Spleen (tissue), 11 donors: ENCODE data around the gene PLEKHM3. TPM values are rescaled to one million over a fixed set of nuclear protein-coding genes. Genes with fewer than 3 reads are reported as not detected.

Experiments used
- DNase-seq: peaks from one replicate; pipeline ENCODE4 v3.0.0-alpha.2; 2020
- H3K27ac ChIP-seq, 8 donors: fragments of 200-600 bp; sonication (generic) in 7 of 8; 1 replicate in 4 of 8; 2 replicates in 4 of 8; pipeline versions ENCODE4 v1.5.0 to v1.8.0; 2016 to 2021; ENCODE audit warnings: inconsistent platforms in 4 of 8, mild to moderate bottlenecking in 4 of 8, moderate library complexity in 1 of 8
- H3K27me3 ChIP-seq, 7 donors: fragments of 200-600 bp; sonication (generic) in 6 of 7; replicated peaks in 1 of 7; 1 replicate in 4 of 7; 2 replicates in 3 of 7; pipeline versions ENCODE4 v1.5.0 to v1.8.0; 2016 to 2021; ENCODE audit warnings: inconsistent platforms in 3 of 7, mild to moderate bottlenecking in 1 of 7
- H3K36me3 ChIP-seq, 6 donors: fragments of 200-600 bp; sonication (generic) in 5 of 6; 1 replicate in 4 of 6; 2 replicates in 2 of 6; pipeline versions ENCODE4 v1.5.0 to v1.8.0; 2016 to 2021; ENCODE audit warnings: inconsistent platforms in 2 of 6
- H3K4me1 ChIP-seq, 6 donors: fragments of 200-600 bp; sonication (generic) in 5 of 6; 1 replicate in 3 of 6; 2 replicates in 3 of 6; pipeline versions ENCODE4 v1.5.0 to v1.8.0; 2016 to 2021; ENCODE audit warnings: inconsistent platforms in 3 of 6
- H3K4me3 ChIP-seq, 8 donors: fragments of 200-600 bp; sonication (generic) in 7 of 8; 1 replicate in 4 of 8; 2 replicates in 4 of 8; pipeline versions ENCODE4 v1.5.0 to v1.8.0; 2016 to 2021; ENCODE audit warnings: inconsistent platforms in 4 of 8, mild to moderate bottlenecking in 4 of 8, moderate library complexity in 2 of 8
- H3K9me3 ChIP-seq, 8 donors: fragments of 200-600 bp; sonication (generic) in 7 of 8; 1 replicate in 4 of 8; 2 replicates in 4 of 8; pipeline versions ENCODE4 v1.5.0 to v1.8.0; 2016 to 2021; ENCODE audit warnings: inconsistent platforms in 4 of 8
- CTCF ChIP-seq, 11 experiments: fragments of 200-600 bp in 7 of 11; fragments of 450-650 bp in 4 of 11; sonication (generic) in 4 of 11; IDR thresholded peaks in 8 of 11; conservative IDR thresholded peaks in 3 of 11; 1 replicate in 7 of 11; 2 replicates in 4 of 11; pipeline versions ENCODE4 v1.4.0 to v1.8.0; 2016 to 2021; ENCODE audit warnings: antibody characterized with exemption in 11 of 11, inconsistent platforms in 4 of 11, mild to moderate bottlenecking in 1 of 11
- POLR2A ChIP-seq, 3 donors: fragments of 450-650 bp; IDR thresholded peaks; one replicate each; pipeline ENCODE4 v1.5.1; 2017; ENCODE audit warnings: antibody characterized with exemption in 3 of 3, mild to moderate bottlenecking in 1 of 3
- POLR2AphosphoS5 ChIP-seq, 3 donors: sonication (generic); formaldehyde crosslinking; IDR thresholded peaks; one replicate each; pipeline ENCODE4 v1.5.1; 2017; ENCODE audit warnings: antibody characterized with exemption in 3 of 3
- WGBS, 5 donors: extraction: QIAGEN DNeasy Blood & Tissue Kit in 3 of 5; methylation state at CpG; one replicate each; pipeline versions ENCODE4 v1.1.5 to v1.1.7; 2013 to 2018; 5-methylcytosine and 5-hydroxymethylcytosine counted together
- intact Hi-C: fragments of 100-400 bp; cut with DNase I; formaldehyde crosslinking; loops from one replicate; pipeline ENCODE4 v1.15.0; 2023; ENCODE audit warnings: low total_unique reads
- polyA plus RNA-seq, 3 donors: library from polyadenylated mRNA; stranded (reverse); fragments of 200-250 nt; gene quantifications; one replicate each; pipeline ENCODE4 v1.2.1, GENCODE V29; 2013
- total RNA-seq, 7 donors: library from RNA; depleted of rRNA in 3 of 7; stranded (reverse); fragments of >200 nt in 3 of 7; fragmentation: NEBNext Ultra II Directional in 4 of 7; extraction: Animal tissue kit (Norgen Biotek cat#: 25700) in 4 of 7; gene quantifications; one replicate each; pipeline versions ENCODE4 v1.1.0 to v1.2.1, GENCODE V29; 2016 to 2021
- donor health status: healthy with polysubstance abuse.
- donor health status: DM: no; HTN: no; CAD: no; lungs with moderate emphysema.
- donor health status: DM: no; HTN: no; CAD: no.
- donor health status: Bipolar disorder and iron deficiency.
- donor health status: healthy.
- donor health status: DM: no; HTN: no; CAD: no.
- donor health status: DM: yes; HTN: yes; CAD: no.

The PLEKHM3 gene
- total and polyA plus RNA-seq, 10 donors = 2.4 to 24.3 (median 18.3) TPM

- no peak overlapping the region for H3K4me3 ChIP-seq
- no peaks in the 10 kb centered on the region for H3K27me3 ChIP-seq
- intact Hi-C loops = no loop called here
- no peak for TF ChIP-seq CTCF (IDR thresholded peaks at IDR 0.05 in 8 of 11, conservative IDR thresholded peaks at IDR 0.05 in 3 of 11)
- peaks cover 0 to 16% (median 7%) of the 10 kb centered on the region in 6 donors for H3K4me1 ChIP-seq
- WGBS, 5 donors = 54 to 89% (median 69%) methylated on average over 3 of the region's 3 CpGs
- H3K27ac ChIP-seq = no peak overlapping the region
- no peak for DNase-seq
- H3K9me3 ChIP-seq = no peaks in the 10 kb centered on the region
- H3K36me3 ChIP-seq = no peaks in the 10 kb centered on the region
Measured at GRCh38 chr2:207815254-207815653, 210.1 kb downstream of the PLEKHM3 start.

- no peak for TF ChIP-seq POLR2A (IDR thresholded peaks at IDR 0.05)
- TF ChIP-seq POLR2AphosphoS5 (IDR thresholded peaks at IDR 0.05) = no peak
- TF ChIP-seq CTCF (IDR thresholded peaks at IDR 0.05 in 8 of 11, conservative IDR thresholded peaks at IDR 0.05 in 3 of 11) = no peak
- Histone ChIP-seq H3K4me1 (peaks cover 0 to 16% (median 9%) of the 10 kb centered on the region in 6 donors), H3K9me3 (no peaks in the 10 kb centered on the region), H3K36me3 (no peaks in the 10 kb centered on the region), H3K4me3 (no peak overlapping the region), H3K27me3 (no peaks in the 10 kb centered on the region), H3K27ac (no peak overlapping the region)
- 78 to 96% (median 91%) methylated on average over 6 of the region's 6 CpGs for WGBS, 5 donors
- DNase-seq = no peak
- intact Hi-C loops = no loop called here
Measured at GRCh38 chr2:207813942-207814341, 211.4 kb downstream of the PLEKHM3 start.

- Histone ChIP-seq H3K27me3 (no peaks in the 10 kb centered on the region), H3K27ac (no peak overlapping the region), H3K4me1 (peaks cover 0 to 16% (median 9%) of the 10 kb centered on the region in 6 donors), H3K36me3 (no peaks in the 10 kb centered on the region), H3K9me3 (no peaks in the 10 kb centered on the region), H3K4me3 (no peak overlapping the region)
- WGBS, 5 donors = 73 to 86% (median 76%) methylated on average over 15 of the region's 15 CpGs
- TF ChIP-seq POLR2AphosphoS5 (IDR thresholded peaks at IDR 0.05) = no peak
- no peak for TF ChIP-seq CTCF (IDR thresholded peaks at IDR 0.05 in 8 of 11, conservative IDR thresholded peaks at IDR 0.05 in 3 of 11)
- TF ChIP-seq POLR2A (IDR thresholded peaks at IDR 0.05) = no peak
- intact Hi-C loops = no loop called here
- no peak for DNase-seq
Measured at GRCh38 chr2:207813221-207813916, 212.0 kb downstream of the PLEKHM3 start.

GRCh38 chr2:207812726-207813080 lies 212.6 kb downstream of the PLEKHM3 start:
- 83 to 97% (median 89%) methylated on average over 3 of the region's 3 CpGs for WGBS, 5 donors
- no peak for DNase-seq
- Histone ChIP-seq H3K9me3 (no peaks in the 10 kb centered on the region), H3K4me1 (peaks cover 0 to 16% (median 9%) of the 10 kb centered on the region in 6 donors), H3K27ac (no peak overlapping the region), H3K27me3 (no peaks in the 10 kb centered on the region), H3K36me3 (no peaks in the 10 kb centered on the region), H3K4me3 (no peak overlapping the region)
- intact Hi-C loops = no loop called here
- no peak for TF ChIP-seq POLR2A (IDR thresholded peaks at IDR 0.05)
- TF ChIP-seq POLR2AphosphoS5 (IDR thresholded peaks at IDR 0.05) = no peak
- TF ChIP-seq CTCF (IDR thresholded peaks at IDR 0.05 in 8 of 11, conservative IDR thresholded peaks at IDR 0.05 in 3 of 11) = no peak
